PC-9 (cell line): ENCODE measurements around the gene CBX2. TPM values are rescaled to one million over a fixed set of nuclear protein-coding genes. Genes with fewer than 3 reads are reported as not detected.

Source experiments
- BruUV-seq: library from RNA; stranded (reverse); fragments of 400-500 nt; replicated peaks from 2 replicates; lab custom pipeline; 2021; lab: Mats Ljungman, UMichigan
- CTCF ChIA-PET: fragments of 300-600 bp; sonication (Branson Sonifier 250); formaldehyde crosslinking; loops from one replicate; lab custom pipeline; 2022; ENCODE audit warnings: antibody characterized with exemption; lab: Charles Lee
- POLR2A ChIA-PET: fragments of 300-600 bp; sonication (Branson Sonifier 250); formaldehyde crosslinking; loops from one replicate; lab custom pipeline; 2022; ENCODE audit warnings: antibody characterized with exemption; ENCODE audit not compliant: unreplicated experiment; lab: Charles Lee
- DNase-seq, 2 experiments: peaks; one replicate each; pipeline versions ENCODE4 v3.0.0 to v3.0.0-alpha.2; 2015 to 2022; ENCODE audit warnings: mixed read lengths in 1 of 2
- H2AFZ ChIP-seq: fragments of 200-600 bp; sonication (generic); 2 replicates; pipeline ENCODE4 v1.8.1; 2017; ENCODE audit warnings: antibody characterized with exemption
- H3F3A ChIP-seq: fragments of 200-600 bp; sonication (generic); 2 replicates; pipeline ENCODE4 v1.8.1; 2017; ENCODE audit warnings: antibody characterized with exemption, mild to moderate bottlenecking, low read depth; ENCODE audit not compliant: insufficient read depth
- H3K27ac ChIP-seq: fragments of 200-600 bp; sonication (generic); 2 replicates; pipeline ENCODE4 v1.6.1; 2016; ENCODE audit warnings: mixed run types
- H3K27me3 ChIP-seq: fragments of 200-600 bp; sonication (generic); 2 replicates; pipeline ENCODE4 v1.6.1; 2016; ENCODE audit warnings: low read depth, mixed run types; ENCODE audit not compliant: insufficient read depth
- H3K36me3 ChIP-seq: fragments of 200-600 bp; sonication (generic); 2 replicates; pipeline ENCODE4 v1.6.1; 2016; ENCODE audit warnings: low read depth, mixed run types
- H3K4me1 ChIP-seq: fragments of 200-600 bp; sonication (generic); replicated peaks from 2 replicates; pipeline ENCODE4 v1.6.1; 2016; ENCODE audit warnings: mixed run types; ENCODE audit not compliant: insufficient read depth
- H3K4me2 ChIP-seq: fragments of 200-600 bp; sonication (generic); 2 replicates; pipeline ENCODE4 v1.6.1; 2017; ENCODE audit warnings: mixed run types
- H3K4me3 ChIP-seq: fragments of 200-600 bp; sonication (generic); 2 replicates; pipeline ENCODE4 v1.6.1; 2016; ENCODE audit warnings: mixed run types
- H3K79me2 ChIP-seq: fragments of 200-600 bp; sonication (generic); 2 replicates; pipeline ENCODE4 v1.6.1; 2017; ENCODE audit warnings: low read depth, mixed run types
- H3K9me2 ChIP-seq: fragments of 200-600 bp; sonication (generic); 2 replicates; pipeline ENCODE4 v1.8.1; 2017; ENCODE audit warnings: mild to moderate bottlenecking; ENCODE audit not compliant: insufficient read depth
- H3K9me3 ChIP-seq: fragments of 200-600 bp; sonication (generic); 2 replicates; pipeline ENCODE4 v1.8.1; 2016; ENCODE audit warnings: low read depth; ENCODE audit not compliant: insufficient read depth
- H4K20me1 ChIP-seq: fragments of 200-600 bp; sonication (generic); 2 replicates; pipeline ENCODE4 v1.8.1; 2017; ENCODE audit not compliant: insufficient read depth
- CTCF ChIP-seq: fragments of 200-600 bp; sonication (generic); conservative IDR thresholded peaks from 2 replicates; pipeline ENCODE4 v1.6.1; 2017; ENCODE audit warnings: mixed run types, antibody characterized with exemption, mild to moderate bottlenecking, moderate library complexity
- EZH2 ChIP-seq: fragments of 200-600 bp; sonication (generic); IDR thresholded peaks from 2 replicates; pipeline ENCODE4 v1.8.0; 2017; ENCODE audit warnings: antibody characterized with exemption, low read depth
- intact Hi-C: fragments of 100-400 bp; cut with micrococcal nuclease; formaldehyde crosslinking; loops from one replicate; pipeline ENCODE4 v1.10.0; 2022; ENCODE audit not compliant: unreplicated experiment
- total RNA-seq: library from RNA; stranded (reverse); gene quantifications from 2 replicates; pipeline ENCODE4 v1.2.3, GENCODE V29; 2021

The CBX2 gene
- total RNA-seq, 1 experiment from 2014 or later, result 32.6 TPM

- no TSS peak for BruUV-seq
- H3K36me3 ChIP-seq, result no peaks in the 10 kb centered on the region
- H3K4me3 ChIP-seq, result no peak overlapping the region
- no peaks in the 10 kb centered on the region; the same call in 1 of the 2 replicates for H4K20me1 ChIP-seq
- no peak overlapping the region for H3K27ac ChIP-seq
- H3K9me2 ChIP-seq, result no peaks in the 10 kb centered on the region
- POLR2A ChIA-PET, result interaction anchor here (0.6 kb wide), 1 partner anchor 21 kb away, joined by 3 read pairs; no protein-coding TSS in a partner anchor
- CTCF ChIA-PET, result no interaction called here
- DNase-seq, result no peak
- no peaks in the 10 kb centered on the region for H3K4me1 ChIP-seq
- no peak overlapping the region for H2AFZ ChIP-seq
- H3K27me3 ChIP-seq, result no peaks in the 10 kb centered on the region
- H3K4me2 ChIP-seq, result no peak overlapping the region
- intact Hi-C loops, result no loop called here
- TF ChIP-seq EZH2 (no peak), CTCF (no peak)
- H3F3A ChIP-seq, result peaks cover 7% of the 10 kb centered on the region; the same call in 1 of the 2 replicates
- peaks cover 15% of the 10 kb centered on the region for H3K79me2 ChIP-seq
- H3K9me3 ChIP-seq, result no peaks in the 10 kb centered on the region
Measured at GRCh38 chr17:79757140-79757745, 20.7 kb upstream of the CBX2 start.

- Histone ChIP-seq H3F3A (0 out of 2 replicates have a peak, but pooled peaks cover 7% of the 10 kb centered on the region), H3K36me3 (no peaks in the 10 kb centered on the region), H3K79me2 (peaks cover 25% of the 10 kb centered on the region), H3K4me1 (no peaks in the 10 kb centered on the region), H3K9me2 (no peaks in the 10 kb centered on the region), H3K27me3 (no peaks in the 10 kb centered on the region), H3K4me2 (no peak overlapping the region), H3K9me3 (no peaks in the 10 kb centered on the region), H3K27ac (no peak overlapping the region), H4K20me1 (peaks cover 4% of the 10 kb centered on the region; the same call in 1 of the 2 replicates), H2AFZ (no peak overlapping the region), H3K4me3 (no peak overlapping the region)
- intact Hi-C loops, result no loop called here
- BruUV-seq, result no TSS peak
- DNase-seq, result no peak
- TF ChIP-seq EZH2 (no peak), CTCF (no peak)
- ChIA-PET POLR2A (interaction anchor here (0.6 kb wide), 1 partner anchor 62 kb away, joined by 3 read pairs; no protein-coding TSS in a partner anchor), CTCF (no interaction called here)
Measured at GRCh38 chr17:79758271-79758670, 19.7 kb upstream of the CBX2 start.

GRCh38 chr17:79760197-79760906 is 17.6 kb upstream of the CBX2 start:
- no peak for DNase-seq
- no peak overlapping the region for H3K27ac ChIP-seq
- H3K9me2 ChIP-seq, result no peaks in the 10 kb centered on the region
- peaks cover 42% of the 10 kb centered on the region for H3K79me2 ChIP-seq
- H3K4me1 ChIP-seq, result no peaks in the 10 kb centered on the region
- no peak overlapping the region for H3K4me2 ChIP-seq
- no TSS peak for BruUV-seq
- no peaks in the 10 kb centered on the region for H3K27me3 ChIP-seq
- no peaks in the 10 kb centered on the region for H3K36me3 ChIP-seq
- no peaks in the 10 kb centered on the region for H3F3A ChIP-seq
- no peak overlapping the region for H2AFZ ChIP-seq
- ChIA-PET CTCF (no interaction called here), POLR2A (no interaction called here)
- H4K20me1 ChIP-seq, result peaks cover 9% of the 10 kb centered on the region; the same call in 1 of the 2 replicates
- no peak for TF ChIP-seq EZH2
- no peak for TF ChIP-seq CTCF
- intact Hi-C loops, result no loop called here
- no peaks in the 10 kb centered on the region for H3K9me3 ChIP-seq
- no peak overlapping the region for H3K4me3 ChIP-seq
